Kidney (tissue), 14 donors: ENCODE measurements around the gene TAS2R30. TPM values are rescaled to one million over a fixed set of nuclear protein-coding genes. Genes with fewer than 3 reads are reported as not detected.

ENCODE experiments used
- DNase-seq, 5 donors: peaks; one replicate each; pipeline ENCODE4 v3.0.0-alpha.2; 2013 to 2020
- FAIRE-seq: peaks from 2 replicates; lab custom pipeline; 2012; peaks lifted over from hg19 to GRCh38; lab: Jason Lieb, UNC
- H3K27ac ChIP-seq, 2 donors: one replicate each; pipeline ENCODE4 v1.7.0; 2013; ENCODE audit warnings: low read depth in 2 of 2, low read length in 2 of 2, inconsistent platforms in 1 of 2
- H3K27me3 ChIP-seq: one replicate; pipeline ENCODE4 v1.7.1; 2013; ENCODE audit warnings: low read length, inconsistent platforms; ENCODE audit not compliant: control insufficient read depth, insufficient read depth
- H3K36me3 ChIP-seq, 3 donors: one replicate each; pipeline versions ENCODE4 v1.7.0 to v1.7.1; 2013; ENCODE audit warnings: low read length in 3 of 3, control low read depth in 1 of 3, inconsistent platforms in 1 of 3; ENCODE audit not compliant: insufficient read depth in 3 of 3, control insufficient read depth in 2 of 3
- H3K4me1 ChIP-seq, 3 donors: one replicate each; pipeline versions ENCODE4 v1.7.0 to v1.7.1; 2013; ENCODE audit warnings: low read length in 3 of 3, inconsistent platforms in 1 of 3, low read depth in 1 of 3; ENCODE audit not compliant: control insufficient read depth in 2 of 3, insufficient read depth in 2 of 3
- H3K4me3 ChIP-seq, 3 donors: one replicate each; pipeline versions ENCODE4 v1.7.0 to v1.8.1; 2013; ENCODE audit warnings: low read length in 3 of 3, control low read depth in 1 of 3, inconsistent platforms in 1 of 3
- H3K9ac ChIP-seq, 3 donors: one replicate each; pipeline versions ENCODE4 v1.7.0 to v1.7.1; 2013; ENCODE audit warnings: low read length in 3 of 3, control low read depth in 1 of 3, inconsistent platforms in 1 of 3
- H3K9me3 ChIP-seq, 3 donors: one replicate each; pipeline versions ENCODE4 v1.7.0 to v1.7.1; 2013; ENCODE audit warnings: low read length in 3 of 3, control low read depth in 1 of 3, inconsistent platforms in 1 of 3; ENCODE audit not compliant: control insufficient read depth in 2 of 3, insufficient read depth in 1 of 3
- intact Hi-C: fragments of 100-400 bp; cut with DNase I; formaldehyde crosslinking; loops from one replicate; pipeline ENCODE4 v1.11.1; 2022
- polyA plus RNA-seq: library from polyadenylated mRNA; stranded (reverse); fragments of 350-450 nt; fragmentation: Illumina TruSeq; extraction: RNeasy Lipid Tissue Mini Kit (QIAGEN cat#74804); gene quantifications from one replicate; pipeline ENCODE4 v1.2.3, GENCODE V29; 2014; ENCODE audit warnings: low read depth, low replicate concordance; ENCODE audit not compliant: insufficient read depth
- total RNA-seq: library from RNA; stranded (reverse); fragmentation: NEBNext Ultra II Directional; extraction: Animal tissue kit (Norgen Biotek cat#: 25700); gene quantifications from one replicate; pipeline ENCODE4 v1.2.1, GENCODE V29; 2021
- TF ChIP-seq, protein P1 (sequence below): IDR thresholded peaks from 3 replicates; pipeline ENCODE4 v1.5.1; 2012; ENCODE audit warnings: mild to moderate bottlenecking, moderate library complexity, borderline replicate concordance; ENCODE audit not compliant: insufficient read depth; ENCODE audit errors: extremely low read depth
- donor health status: control.
- donor health status: control.
- donor health status: control.
- donor health status: control.
- donor health status: control.
- donor health status: DM: yes; HTN: yes; CAD: no.
- donor health status: Normal renal cell carcinoma (clear cell type).

Gene TAS2R30
- total and polyA plus RNA-seq, 2 donors from 2014 or later: 4.0 TPM; not detected in 1

- no peaks in the 10 kb centered on the region for H3K4me1 ChIP-seq
- H3K27me3 ChIP-seq: no peaks in the 10 kb centered on the region
- no peaks in the 10 kb centered on the region for H3K36me3 ChIP-seq
- TF ChIP-seq, protein P1, sequence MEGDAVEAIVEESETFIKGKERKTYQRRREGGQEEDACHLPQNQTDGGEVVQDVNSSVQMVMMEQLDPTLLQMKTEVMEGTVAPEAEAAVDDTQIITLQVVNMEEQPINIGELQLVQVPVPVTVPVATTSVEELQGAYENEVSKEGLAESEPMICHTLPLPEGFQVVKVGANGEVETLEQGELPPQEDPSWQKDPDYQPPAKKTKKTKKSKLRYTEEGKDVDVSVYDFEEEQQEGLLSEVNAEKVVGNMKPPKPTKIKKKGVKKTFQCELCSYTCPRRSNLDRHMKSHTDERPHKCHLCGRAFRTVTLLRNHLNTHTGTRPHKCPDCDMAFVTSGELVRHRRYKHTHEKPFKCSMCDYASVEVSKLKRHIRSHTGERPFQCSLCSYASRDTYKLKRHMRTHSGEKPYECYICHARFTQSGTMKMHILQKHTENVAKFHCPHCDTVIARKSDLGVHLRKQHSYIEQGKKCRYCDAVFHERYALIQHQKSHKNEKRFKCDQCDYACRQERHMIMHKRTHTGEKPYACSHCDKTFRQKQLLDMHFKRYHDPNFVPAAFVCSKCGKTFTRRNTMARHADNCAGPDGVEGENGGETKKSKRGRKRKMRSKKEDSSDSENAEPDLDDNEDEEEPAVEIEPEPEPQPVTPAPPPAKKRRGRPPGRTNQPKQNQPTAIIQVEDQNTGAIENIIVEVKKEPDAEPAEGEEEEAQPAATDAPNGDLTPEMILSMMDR: no peak
- FAIRE-seq (no peak), DNase-seq (no peak)
- intact Hi-C loops: no loop called here
- H3K4me3 ChIP-seq: no peak overlapping the region
- H3K27ac ChIP-seq: no peak overlapping the region
- no peak overlapping the region for H3K9ac ChIP-seq
- H3K9me3 ChIP-seq: peaks cover 0 to 11% (median 0%) of the 10 kb centered on the region in 3 donors
Observed at GRCh38 chr12:11143352-11143751, 8.9 kb upstream of the TAS2R30 start.

- Histone ChIP-seq H3K36me3 (no peaks in the 10 kb centered on the region), H3K4me1 (no peaks in the 10 kb centered on the region), H3K27ac (no peak overlapping the region), H3K9me3 (no peaks in the 10 kb centered on the region), H3K4me3 (no peak overlapping the region), H3K27me3 (no peaks in the 10 kb centered on the region), H3K9ac (no peak overlapping the region)
- DNase-seq (no peak), FAIRE-seq (no peak)
- intact Hi-C loops: no loop called here
- TF ChIP-seq, protein P1: no peak
Observed at GRCh38 chr12:11136075-11136474, 1.6 kb upstream of the TAS2R30 start.

DNA sequence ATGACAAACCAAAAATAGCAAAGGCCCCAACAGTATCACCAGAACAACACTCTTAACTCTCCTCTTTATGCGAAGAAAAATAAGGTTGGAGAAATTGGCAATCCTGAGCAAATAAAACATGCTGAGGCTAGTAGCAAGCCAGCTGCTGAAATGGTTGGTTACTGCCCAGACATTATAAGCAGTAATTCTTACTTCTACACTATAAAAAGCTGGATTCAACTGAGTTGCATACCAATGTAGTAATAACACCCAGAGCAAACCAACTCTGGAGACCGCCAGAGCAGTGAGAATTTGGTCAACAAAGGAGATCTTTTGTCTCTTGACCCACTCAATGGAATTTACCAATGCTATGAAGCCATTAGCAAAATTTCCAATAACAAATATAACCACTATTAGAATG lies 628 bp downstream of the TAS2R30 start:
- H3K27me3 ChIP-seq: no peaks in the 10 kb centered on the region
- DNase-seq: no peak
- TF ChIP-seq, protein P1: no peak
- no peaks in the 10 kb centered on the region for H3K9me3 ChIP-seq
- H3K4me1 ChIP-seq: no peaks in the 10 kb centered on the region
- no peak overlapping the region for H3K9ac ChIP-seq
- intact Hi-C loops: no loop called here
- H3K27ac ChIP-seq: no peak overlapping the region
- no peak overlapping the region for H3K4me3 ChIP-seq
- no peaks in the 10 kb centered on the region for H3K36me3 ChIP-seq
- no peak for FAIRE-seq

- H3K9me3 ChIP-seq: no peaks in the 10 kb centered on the region
- no peaks in the 10 kb centered on the region for H3K4me1 ChIP-seq
- H3K27me3 ChIP-seq: no peaks in the 10 kb centered on the region
- H3K9ac ChIP-seq: no peak overlapping the region
- no peak overlapping the region for H3K4me3 ChIP-seq
- FAIRE-seq (no peak), DNase-seq (no peak)
- intact Hi-C loops: no loop called here
- TF ChIP-seq, protein P1: no peak
- no peak overlapping the region for H3K27ac ChIP-seq
- H3K36me3 ChIP-seq: no peaks in the 10 kb centered on the region
Observed at GRCh38 chr12:11133162-11133561, 1.3 kb downstream of the TAS2R30 start.
